Measurements from ENCODE around the gene PARD3.

The PARD3 gene

DNA sequence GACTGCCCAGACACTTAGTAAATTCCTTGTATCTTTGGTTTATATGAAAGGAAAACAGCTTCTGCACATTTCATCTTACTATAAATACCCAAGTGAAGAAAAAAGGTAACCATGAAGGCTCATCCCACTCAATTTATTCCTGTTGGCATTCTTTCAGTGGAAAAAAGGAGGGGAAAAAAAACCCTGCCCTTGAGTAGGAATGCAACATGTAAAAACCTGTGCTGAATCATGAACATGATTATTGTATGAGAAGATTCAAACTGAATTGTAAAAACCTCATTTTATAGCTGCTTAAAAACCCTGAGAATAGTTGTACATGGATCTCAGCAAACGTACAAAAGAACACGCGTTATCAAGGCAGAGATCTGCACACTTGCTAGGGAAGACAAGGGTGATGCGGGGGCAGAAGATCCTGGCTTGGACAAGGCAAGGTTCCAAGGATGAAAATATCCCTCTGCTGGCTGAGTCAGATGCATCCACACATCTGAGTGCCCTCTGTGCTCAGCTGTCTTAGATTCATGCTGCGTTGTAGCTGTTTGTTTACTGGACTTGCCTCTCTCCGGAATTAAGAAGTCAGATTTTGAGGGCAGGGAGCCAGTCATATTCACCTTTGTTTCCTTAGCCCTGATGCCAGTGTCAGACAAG lies 658.2 kb downstream of the PARD3 start:
- H3K9me3 ChIP-seq = no peaks in the 10 kb centered on the region
- no peaks in the 10 kb centered on the region for H3K4me1 ChIP-seq
- H3K27me3 ChIP-seq = no peaks in the 10 kb centered on the region
- no peak overlapping the region for H3K4me3 ChIP-seq
- DNase-seq = no peak
- intact Hi-C loops (cut with DNase I; ENCODE audit: low total_unique reads) = no loop called here
- no peaks in the 10 kb centered on the region for H3K36me3 ChIP-seq
- no peak overlapping the region for H3K27ac ChIP-seq
- TF ChIP-seq CTCF (IDR thresholded peaks at IDR 0.05) = no peak

GRCh38 chr10:34155812-34156211 lies 659.3 kb downstream of the PARD3 start:
- no peaks in the 10 kb centered on the region for H3K27me3 ChIP-seq
- no peaks in the 10 kb centered on the region for H3K36me3 ChIP-seq
- DNase-seq = no peak
- no peak for TF ChIP-seq CTCF (IDR thresholded peaks at IDR 0.05)
- intact Hi-C loops (cut with DNase I; ENCODE audit: low total_unique reads) = no loop called here
- no peaks in the 10 kb centered on the region for H3K4me1 ChIP-seq
- H3K27ac ChIP-seq = no peak overlapping the region
- no peaks in the 10 kb centered on the region for H3K9me3 ChIP-seq
- no peak overlapping the region for H3K4me3 ChIP-seq

- Histone ChIP-seq H3K4me3 (no peak overlapping the region), H3K27ac (no peak overlapping the region), H3K36me3 (no peaks in the 10 kb centered on the region), H3K27me3 (no peaks in the 10 kb centered on the region), H3K4me1 (no peaks in the 10 kb centered on the region), H3K9me3 (no peaks in the 10 kb centered on the region)
- intact Hi-C loops (cut with DNase I; ENCODE audit: low total_unique reads) = no loop called here
- no peak for DNase-seq
- TF ChIP-seq CTCF (IDR thresholded peaks at IDR 0.05) = no peak
Observed at GRCh38 chr10:34154383-34154900, 660.7 kb downstream of the PARD3 start.

DNA sequence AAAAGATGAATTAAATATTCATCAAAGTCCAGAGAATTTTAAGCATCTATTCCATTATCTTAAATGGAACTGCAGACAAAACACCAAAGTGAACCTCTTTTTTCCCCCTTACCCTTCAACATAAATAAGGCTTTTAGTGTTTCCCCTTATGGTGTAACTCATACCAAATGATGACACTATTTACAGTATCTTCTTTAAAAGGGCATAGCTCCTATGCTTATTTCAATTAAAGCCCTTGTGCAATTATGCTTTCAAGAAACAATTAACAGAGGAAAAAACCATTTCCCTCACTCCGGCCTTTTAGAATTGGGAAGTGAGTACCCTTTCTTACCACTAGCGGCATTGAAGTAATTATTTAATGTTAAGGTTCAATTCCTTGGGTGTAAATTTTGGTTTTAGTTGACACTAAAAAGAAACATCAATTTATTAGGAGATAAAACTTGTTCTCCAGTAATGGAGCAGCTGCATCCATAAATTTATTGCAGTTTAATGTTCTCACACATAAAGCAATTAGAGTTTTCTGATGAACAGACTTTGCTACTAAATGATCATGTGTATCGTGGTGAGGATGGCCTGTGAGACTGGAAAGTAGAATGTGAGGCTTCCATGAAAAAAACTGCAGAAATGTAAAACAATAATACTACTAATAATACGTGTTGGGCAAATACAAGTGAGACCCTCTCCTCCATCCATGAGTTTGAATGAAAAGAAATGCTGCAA lies 661.3 kb downstream of the PARD3 start:
- intact Hi-C loops (cut with DNase I; ENCODE audit: low total_unique reads) = no loop called here
- Histone ChIP-seq H3K27me3 (no peaks in the 10 kb centered on the region), H3K36me3 (no peaks in the 10 kb centered on the region), H3K9me3 (no peaks in the 10 kb centered on the region), H3K27ac (no peak overlapping the region), H3K4me1 (no peaks in the 10 kb centered on the region), H3K4me3 (no peak overlapping the region)
- no peak for TF ChIP-seq CTCF (IDR thresholded peaks at IDR 0.05)
- DNase-seq = no peak

DNA sequence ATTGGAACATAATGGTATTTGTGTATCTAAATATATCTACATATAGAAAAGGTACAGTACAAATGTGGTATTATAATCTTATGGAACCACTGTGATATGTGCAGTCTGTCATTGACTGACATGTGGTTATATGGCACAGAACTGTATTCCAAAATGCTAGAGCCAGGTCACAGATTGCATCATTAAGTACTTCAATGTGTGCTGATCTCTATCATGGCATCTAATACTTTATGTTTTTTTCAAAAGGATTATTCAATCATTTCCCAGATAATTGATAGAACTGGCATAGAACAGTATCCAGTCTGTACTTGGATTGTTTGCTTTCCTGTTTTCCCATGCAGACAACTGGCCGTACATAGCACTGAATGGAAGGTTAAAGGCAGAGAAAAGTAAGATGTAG lies 662.7 kb downstream of the PARD3 start:
- no peak for DNase-seq
- H3K4me1 ChIP-seq = no peaks in the 10 kb centered on the region
- H3K27me3 ChIP-seq = no peaks in the 10 kb centered on the region
- H3K36me3 ChIP-seq = no peaks in the 10 kb centered on the region
- TF ChIP-seq CTCF (IDR thresholded peaks at IDR 0.05) = no peak
- H3K9me3 ChIP-seq = no peaks in the 10 kb centered on the region
- intact Hi-C loops (cut with DNase I; ENCODE audit: low total_unique reads) = no loop called here
- H3K27ac ChIP-seq = no peak overlapping the region
- H3K4me3 ChIP-seq = no peak overlapping the region
